GM04504 (cell line): Measurements from ENCODE around the gene TAF10.
A peak's percentile ranks its signal among the peaks of the same experiment; 100 is the strongest.

ENCODE experiments used
- DNase-seq: peaks from one replicate; pipeline ENCODE4 v3.0.0-alpha.2; 2012; ENCODE audit warnings: low read depth

TAF10 gene

GRCh38 chr11:6576471-6577373 is 35.3 kb downstream of the TAF10 start:
- peak; percentile 73 for DNase-seq

GRCh38 chr11:6574816-6575715 is 37.0 kb downstream of the TAF10 start:
- DNase-seq = no peak

- DNase-seq = peak; percentile 44
Observed at GRCh38 chr11:6572215-6572614, 39.8 kb downstream of the TAF10 start.

GRCh38 chr11:6571434-6572008 is 40.5 kb downstream of the TAF10 start:
- DNase-seq = no peak

- no peak for DNase-seq
Observed at GRCh38 chr11:6570691-6571427, 41.2 kb downstream of the TAF10 start.

- DNase-seq = no peak
Observed at GRCh38 chr11:6569706-6570105, 42.3 kb downstream of the TAF10 start.

GRCh38 chr11:6568191-6568918 is 43.7 kb downstream of the TAF10 start:
- DNase-seq = peak; percentile 38

- DNase-seq = no peak
Observed at GRCh38 chr11:6567371-6567745, 44.7 kb downstream of the TAF10 start.

- DNase-seq = no peak
Observed at GRCh38 chr11:6566704-6567370, 45.2 kb downstream of the TAF10 start.

GRCh38 chr11:6565988-6566703 is 45.9 kb downstream of the TAF10 start:
- DNase-seq = no peak

GRCh38 chr11:6565325-6565724 is 46.7 kb downstream of the TAF10 start:
- no peak for DNase-seq

- DNase-seq = no peak
Observed at GRCh38 chr11:6563667-6564066, 48.3 kb downstream of the TAF10 start.

GRCh38 chr11:6563121-6563619 is 48.8 kb downstream of the TAF10 start:
- no peak for DNase-seq

- no peak for DNase-seq
Observed at GRCh38 chr11:6561288-6561687, 50.7 kb downstream of the TAF10 start.
